Globus pallidus (tissue), 1 donor: ENCODE data around the gene MRPL24.
A peak's percentile ranks its signal among the peaks of the same experiment; 100 is the strongest.

Experiments used
- DNase-seq: peaks from one replicate; pipeline ENCODE4 v3.0.0-alpha.2; 2015; ENCODE audit warnings: low spot score

MRPL24 gene

DNA sequence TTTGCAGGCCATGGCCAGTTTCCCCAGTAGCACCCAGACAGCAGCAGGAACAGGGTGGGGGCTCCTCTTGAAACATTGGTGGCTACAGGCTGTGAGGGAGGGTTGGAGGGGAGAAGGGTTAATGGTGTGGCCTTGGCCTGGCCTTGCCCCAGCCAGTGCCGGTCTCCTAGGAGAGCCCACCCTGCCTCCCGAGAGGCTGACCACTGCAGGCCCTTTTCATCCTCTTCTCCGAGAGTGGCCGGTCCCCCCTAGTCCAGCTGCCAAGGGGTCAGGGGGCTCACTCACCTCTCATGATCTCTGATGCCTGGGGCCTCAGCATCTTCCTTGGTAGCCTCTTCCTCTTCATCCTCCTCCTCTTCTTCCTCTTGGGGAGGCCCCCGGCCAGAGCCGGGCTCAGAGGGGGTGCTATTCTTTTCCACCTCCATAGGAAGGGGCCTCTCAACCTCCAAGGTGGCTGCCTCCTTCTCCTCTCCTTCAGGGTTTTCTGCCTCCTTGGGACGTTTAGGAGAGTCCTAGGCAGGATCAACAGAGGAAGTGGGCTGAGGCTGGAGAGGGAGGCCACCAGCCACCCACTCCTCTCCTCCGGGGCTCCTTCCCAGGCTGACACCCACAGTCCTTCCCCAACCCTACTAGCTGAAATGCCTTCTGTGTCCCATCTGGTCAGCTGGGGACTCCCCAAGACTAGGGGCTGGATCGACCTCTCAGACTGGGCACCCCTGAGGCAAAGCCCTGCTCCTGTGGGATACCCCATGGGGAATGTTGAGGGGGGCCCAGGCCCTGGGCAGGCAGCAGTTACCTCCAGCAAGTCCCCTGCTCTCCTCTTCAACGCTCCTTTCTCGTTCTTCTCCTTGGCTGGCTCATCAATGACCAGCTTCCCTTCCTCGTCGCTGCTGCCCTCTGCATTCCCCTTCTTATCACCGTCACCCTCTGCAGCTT, 2.7 kb upstream of the MRPL24 start:
- DNase-seq = no peak

DNA sequence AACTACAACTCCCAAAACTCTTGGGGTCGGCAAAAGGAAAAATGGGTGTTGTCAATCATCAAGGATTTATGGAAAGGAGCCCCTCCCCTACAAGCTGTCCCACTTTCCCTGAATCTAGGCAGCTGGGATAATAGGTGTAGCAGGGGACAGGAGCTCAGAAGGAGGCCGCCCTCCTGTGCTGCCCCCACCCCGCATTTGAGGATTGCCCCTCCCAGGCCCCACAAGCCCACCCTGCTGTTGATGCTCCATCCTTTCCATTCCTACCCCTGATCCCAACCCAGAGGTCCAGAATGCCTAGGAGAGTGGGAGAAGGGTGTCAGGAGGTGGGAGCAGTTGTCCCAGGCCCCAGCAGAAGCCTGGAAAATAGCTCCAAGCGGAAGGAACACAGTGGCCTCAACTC, 1.9 kb upstream of the MRPL24 start:
- DNase-seq = no peak

DNA sequence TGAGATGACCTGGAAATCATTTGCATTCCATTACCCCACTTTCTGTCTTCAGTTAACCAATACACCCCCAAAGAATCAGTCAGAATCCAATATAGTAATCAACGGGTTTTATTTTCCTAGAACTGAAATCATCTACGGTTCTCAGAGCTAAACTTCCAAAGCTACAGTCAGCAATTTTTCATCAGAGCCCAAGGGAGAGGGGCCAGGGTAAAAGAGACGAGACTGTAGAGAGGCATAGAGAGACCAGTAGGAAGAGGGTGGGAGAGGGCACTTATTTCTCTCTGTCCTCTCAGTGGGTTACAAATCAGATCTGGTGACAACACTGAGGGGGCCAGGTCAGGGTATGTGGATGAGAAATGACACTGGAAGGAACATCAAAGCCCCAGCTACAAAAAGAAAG, 1.1 kb upstream of the MRPL24 start:
- no peak for DNase-seq

GRCh38 chr1:156741481-156741983, 644 bp upstream of the MRPL24 start:
- no peak for DNase-seq

- DNase-seq = peak; percentile 33
Measured at GRCh38 chr1:156740237-156740740, 599 bp downstream of the MRPL24 start.

DNA sequence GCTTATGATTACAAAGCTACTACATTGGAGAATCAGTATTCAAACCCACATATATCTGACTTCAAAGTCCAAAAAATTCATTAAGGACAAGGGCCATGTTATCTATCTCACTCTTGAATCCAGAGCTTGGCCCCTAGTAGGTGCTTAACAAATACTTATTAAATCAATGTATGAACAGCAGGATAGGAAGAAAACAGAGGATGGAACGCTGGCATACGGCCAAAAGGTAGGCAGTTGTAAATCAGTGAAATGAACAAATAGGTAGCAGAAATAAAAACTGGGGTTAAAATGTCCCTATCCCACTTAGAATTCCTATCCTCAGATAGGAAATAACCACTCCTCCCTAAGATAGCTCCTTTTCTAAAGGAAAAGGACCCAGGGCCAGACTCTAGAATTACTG, 2.0 kb downstream of the MRPL24 start:
- DNase-seq = no peak

- no peak for DNase-seq
Measured at GRCh38 chr1:156738407-156738806, 2.5 kb downstream of the MRPL24 start.

DNA sequence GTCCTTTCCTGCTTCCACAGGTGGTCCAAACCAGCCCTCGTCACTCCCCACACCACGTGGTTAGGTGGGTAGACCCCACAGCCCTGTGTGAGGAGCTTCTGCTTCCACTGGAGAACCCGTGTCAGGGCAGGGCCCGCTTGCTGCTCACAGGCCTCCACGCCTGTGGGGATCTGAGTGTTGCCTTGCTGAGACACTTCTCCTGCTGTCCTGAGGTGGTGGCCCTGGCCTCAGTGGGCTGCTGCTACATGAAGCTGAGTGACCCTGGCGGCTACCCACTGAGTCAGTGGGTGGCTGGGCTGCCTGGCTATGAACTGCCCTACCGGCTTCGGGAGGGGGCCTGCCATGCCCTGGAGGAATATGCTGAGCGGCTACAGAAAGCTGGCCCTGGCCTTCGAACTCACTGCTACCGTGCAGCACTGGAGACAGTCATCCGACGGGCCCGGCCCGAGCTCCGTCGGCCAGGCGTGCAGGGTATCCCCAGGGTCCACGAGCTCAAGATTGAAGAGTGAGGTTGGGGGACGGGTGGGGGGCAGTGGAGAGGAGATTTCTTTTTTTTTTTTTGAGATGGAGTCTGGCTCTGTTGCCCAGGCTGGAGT, 6.8 kb downstream of the MRPL24 start:
- DNase-seq = no peak

GRCh38 chr1:156728599-156729462, 12.1 kb downstream of the MRPL24 start, which contains the start of gene ISG20L2:
ISG20L2 (minus strand) TSS chr1:156728766; CDS start chr1:156727652, 1,114 bp downstream.
- peak; percentile 91 for DNase-seq

- peak; percentile 70 for DNase-seq
Measured at GRCh38 chr1:156727926-156728598, 12.8 kb downstream of the MRPL24 start, which contains the start of gene METTL25B. METTL25B (plus strand) TSS chr1:156728469; CDS start chr1:156729105, 636 bp downstream.

DNA sequence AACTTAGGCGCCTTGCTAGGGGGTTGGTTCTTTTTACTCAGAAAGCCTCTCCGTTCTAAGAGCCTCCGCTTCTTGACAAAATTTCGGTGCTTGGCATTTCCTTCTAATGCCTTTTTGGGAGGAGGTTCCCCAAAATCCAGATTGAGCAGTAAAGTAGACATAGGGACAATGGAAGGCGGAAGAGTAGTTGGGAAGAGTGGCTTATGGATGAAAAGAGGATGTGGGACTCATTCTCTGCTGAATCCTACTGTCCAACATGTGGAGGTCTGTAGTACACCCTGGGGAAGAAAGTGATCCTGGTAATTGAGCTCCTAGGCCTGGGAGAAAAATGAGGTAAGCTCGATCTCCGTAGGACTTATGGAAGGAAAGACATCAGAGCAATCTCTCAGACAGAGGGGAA, 13.4 kb downstream of the MRPL24 start:
- no peak for DNase-seq

DNA sequence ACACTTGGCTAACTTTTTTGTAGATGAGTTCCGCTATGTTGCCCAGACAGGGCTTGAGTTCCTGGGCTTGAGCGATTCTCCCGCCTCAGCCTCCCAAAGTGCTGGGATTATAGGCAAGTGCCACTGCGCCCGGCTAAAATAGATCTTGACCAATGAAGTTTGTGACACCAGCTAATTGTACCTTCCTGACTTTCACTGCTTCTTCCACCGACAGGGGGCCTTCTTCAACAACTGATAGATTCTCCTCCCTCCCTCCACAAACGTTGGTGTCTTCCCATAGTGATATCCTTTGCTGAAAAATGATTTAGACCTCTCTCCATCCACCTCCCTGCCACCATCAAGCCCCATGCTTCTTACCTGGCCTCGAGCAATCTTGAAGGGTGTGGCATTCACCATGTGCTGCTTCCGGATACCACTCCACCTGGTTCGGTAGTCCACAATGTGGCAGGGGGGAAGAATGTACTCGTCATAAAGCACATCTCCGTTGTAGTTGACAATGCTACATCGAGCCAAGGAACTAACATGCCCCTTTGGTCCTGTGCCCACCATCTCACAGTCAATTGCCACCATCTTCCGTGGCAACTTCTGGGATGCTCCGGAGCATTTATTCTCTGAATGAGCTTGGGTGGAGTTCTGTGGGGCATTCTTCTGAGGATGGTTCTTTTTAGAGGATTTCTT, 14.2 kb downstream of the MRPL24 start:
- no peak for DNase-seq

GRCh38 chr1:156725683-156726280, 15.1 kb downstream of the MRPL24 start:
- DNase-seq = peak; percentile 86

GRCh38 chr1:156721535-156721934, 19.4 kb downstream of the MRPL24 start:
- DNase-seq = no peak

DNA sequence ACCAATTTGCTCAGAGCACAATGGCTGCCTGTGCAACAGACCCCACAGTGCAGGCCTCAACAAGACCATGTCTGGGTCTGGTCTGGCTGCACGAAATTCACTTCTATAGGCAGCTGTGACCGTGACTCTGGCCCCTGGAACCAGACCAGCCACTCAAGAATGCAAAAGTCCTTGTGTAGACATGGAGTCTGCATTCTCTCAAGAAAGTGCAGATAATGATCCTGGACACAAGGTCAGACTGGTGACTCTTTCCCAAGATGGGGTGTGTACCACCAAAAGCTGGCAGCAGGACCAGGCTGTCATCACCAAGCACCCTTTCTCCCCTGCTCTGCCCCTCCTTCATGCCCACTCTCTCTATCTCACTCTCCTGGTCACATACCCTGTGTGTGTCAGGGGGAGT, 19.8 kb downstream of the MRPL24 start:
- DNase-seq = no peak

DNA sequence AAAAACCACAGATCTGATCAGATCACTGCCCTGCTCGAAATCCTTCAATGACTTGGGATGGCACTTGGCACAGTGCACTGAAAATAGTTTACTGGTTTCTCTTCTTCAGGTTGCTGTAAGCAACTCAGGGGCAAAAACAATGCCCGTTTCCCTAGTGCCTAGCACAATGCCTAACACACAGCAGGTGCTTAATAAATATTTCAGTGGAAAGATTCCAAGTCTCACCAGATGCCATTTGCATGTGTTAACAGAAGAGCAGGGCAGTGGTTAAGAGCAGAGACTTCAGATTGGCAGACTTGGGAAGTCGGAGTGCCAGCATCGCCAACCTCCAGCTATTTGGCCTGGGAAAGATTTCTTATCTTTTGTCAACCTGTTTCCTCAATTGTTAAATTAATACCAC, 23.5 kb downstream of the MRPL24 start:
- DNase-seq = no peak

- DNase-seq = no peak
Measured at GRCh38 chr1:156714830-156715229, 26.1 kb downstream of the MRPL24 start.

DNA sequence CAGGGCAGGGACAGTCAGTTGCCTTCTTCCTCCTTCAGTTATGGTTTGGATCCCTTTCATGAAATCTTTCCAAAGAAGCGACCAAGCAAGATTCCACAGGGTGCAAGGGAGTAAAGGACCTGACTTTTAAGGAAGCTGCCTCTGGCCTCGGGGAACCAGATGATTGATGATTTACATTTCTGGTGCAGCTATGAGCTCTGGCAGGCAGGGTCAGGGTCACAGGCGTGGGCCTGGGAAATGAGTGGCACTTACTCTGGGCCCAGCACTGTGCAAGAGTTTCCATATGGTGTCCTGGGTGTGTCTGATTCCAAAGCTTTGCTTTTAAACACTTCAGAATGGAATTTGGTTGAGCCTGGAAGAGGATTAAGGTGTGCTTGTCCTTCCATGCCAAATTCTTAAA, 28.3 kb downstream of the MRPL24 start:
- DNase-seq = no peak

DNA sequence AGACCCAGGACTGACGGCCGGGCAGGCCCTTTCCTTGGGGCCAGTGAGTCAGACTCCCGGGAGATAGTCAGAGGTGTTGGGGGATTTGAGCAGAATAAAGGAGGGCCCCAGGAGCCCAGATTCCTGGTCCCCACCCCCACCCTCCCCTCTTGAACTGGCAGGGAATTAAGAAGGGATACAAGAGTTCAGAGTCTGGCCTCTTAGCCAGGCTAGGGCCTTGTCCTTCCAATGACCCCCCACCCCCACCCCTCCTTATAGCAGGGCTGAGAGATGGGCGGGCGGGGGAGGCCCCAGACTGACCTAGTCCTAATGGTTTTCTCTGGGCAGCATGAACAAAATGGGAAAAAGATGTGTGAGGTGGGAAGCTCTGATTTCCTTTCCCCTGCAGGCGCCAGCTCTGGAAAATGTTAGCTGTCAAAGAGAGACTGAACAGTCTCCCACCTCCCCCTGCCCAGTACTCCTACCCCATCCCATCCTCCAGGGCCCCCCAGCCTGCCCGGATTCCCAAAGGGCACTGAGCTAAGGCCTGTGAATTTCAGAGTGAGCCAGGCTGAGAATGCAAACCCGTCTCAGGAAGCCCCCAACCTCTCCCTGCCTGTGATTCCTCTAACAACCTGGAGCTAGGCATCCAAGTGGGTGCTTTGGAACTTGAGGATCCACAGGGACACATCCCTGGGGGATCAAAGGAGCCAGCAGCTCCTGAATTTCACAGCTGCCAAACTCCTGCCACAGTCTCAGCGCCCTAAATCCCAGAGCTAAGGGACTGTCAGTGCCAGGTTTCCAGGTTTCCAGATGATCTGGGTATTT, 29.7 kb downstream of the MRPL24 start:
- no peak for DNase-seq
